ENCODE measurements around the gene IKZF3. TPM values are rescaled to one million over a fixed set of nuclear protein-coding genes. Genes with fewer than 3 reads are reported as not detected.

The IKZF3 gene
- total RNA-seq, 6 experiments from 2014 or later, result 0.22 to 1.9 (median 0.92) TPM

DNA sequence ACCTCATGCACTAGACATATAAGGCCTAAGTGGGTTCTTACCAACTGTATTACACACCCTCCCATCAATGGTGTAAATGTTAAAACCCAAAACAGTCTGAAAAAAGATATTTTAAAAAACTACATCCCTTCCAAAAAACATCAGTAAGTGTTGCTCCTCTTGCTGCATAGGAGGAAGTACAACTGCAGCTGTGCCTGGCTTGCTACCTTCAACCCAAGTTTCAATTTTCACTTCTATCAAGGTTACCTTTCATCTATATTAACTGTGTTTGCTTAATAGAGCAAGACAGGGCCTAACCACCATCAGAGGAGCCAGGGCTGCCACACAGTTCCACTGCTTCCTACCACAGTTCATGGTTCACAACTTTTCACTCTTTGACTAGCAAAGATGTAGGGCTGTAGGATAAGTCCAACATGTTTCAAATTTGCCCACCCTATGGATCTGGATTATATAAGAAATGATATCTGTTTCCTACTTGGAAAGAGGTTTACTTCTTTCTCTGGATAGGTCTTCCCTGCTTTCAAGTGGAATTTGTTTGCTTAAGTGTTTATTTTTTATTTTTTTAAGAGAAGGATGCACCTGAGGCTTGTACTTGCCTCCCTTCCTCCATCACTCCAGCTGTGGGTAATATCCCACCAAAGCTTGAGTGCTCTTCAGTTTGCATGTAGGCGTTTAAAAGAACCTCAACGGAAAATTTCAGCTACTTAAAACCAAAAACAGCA lies 69.7 kb downstream of the IKZF3 start:
- 61% methylated on average over 2 of the region's 2 CpGs for WGBS (ENCODE audit: insufficient coverage, low coverage, low lambda C conversion rate, missing lambda C conversion rate)
- Histone ChIP-seq H3K36me3 (no peaks in the 10 kb centered on the region), H3K9me3 (no peaks in the 10 kb centered on the region), H3K27me3 (no peaks in the 10 kb centered on the region), H3K27ac (no peak overlapping the region), H3K4me1 (no peaks in the 10 kb centered on the region), H3K4me3 (no peak overlapping the region)
- intact Hi-C loops (cut with DNase I), result no loop called here
- DNase-seq (no peak), ATAC-seq (no peak)
- TF ChIP-seq POLR2A (IDR thresholded peaks at IDR 0.05), result no peak
- TF ChIP-seq, protein P1, sequence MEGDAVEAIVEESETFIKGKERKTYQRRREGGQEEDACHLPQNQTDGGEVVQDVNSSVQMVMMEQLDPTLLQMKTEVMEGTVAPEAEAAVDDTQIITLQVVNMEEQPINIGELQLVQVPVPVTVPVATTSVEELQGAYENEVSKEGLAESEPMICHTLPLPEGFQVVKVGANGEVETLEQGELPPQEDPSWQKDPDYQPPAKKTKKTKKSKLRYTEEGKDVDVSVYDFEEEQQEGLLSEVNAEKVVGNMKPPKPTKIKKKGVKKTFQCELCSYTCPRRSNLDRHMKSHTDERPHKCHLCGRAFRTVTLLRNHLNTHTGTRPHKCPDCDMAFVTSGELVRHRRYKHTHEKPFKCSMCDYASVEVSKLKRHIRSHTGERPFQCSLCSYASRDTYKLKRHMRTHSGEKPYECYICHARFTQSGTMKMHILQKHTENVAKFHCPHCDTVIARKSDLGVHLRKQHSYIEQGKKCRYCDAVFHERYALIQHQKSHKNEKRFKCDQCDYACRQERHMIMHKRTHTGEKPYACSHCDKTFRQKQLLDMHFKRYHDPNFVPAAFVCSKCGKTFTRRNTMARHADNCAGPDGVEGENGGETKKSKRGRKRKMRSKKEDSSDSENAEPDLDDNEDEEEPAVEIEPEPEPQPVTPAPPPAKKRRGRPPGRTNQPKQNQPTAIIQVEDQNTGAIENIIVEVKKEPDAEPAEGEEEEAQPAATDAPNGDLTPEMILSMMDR (IDR thresholded peaks at IDR 0.05), result no peak

GRCh38 chr17:39793301-39793872 lies 70.7 kb downstream of the IKZF3 start:
- Histone ChIP-seq H3K9me3 (no peaks in the 10 kb centered on the region), H3K4me3 (no peak overlapping the region), H3K27ac (no peak overlapping the region), H3K36me3 (no peaks in the 10 kb centered on the region), H3K4me1 (no peaks in the 10 kb centered on the region), H3K27me3 (no peaks in the 10 kb centered on the region)
- ATAC-seq (no peak), DNase-seq (no peak)
- TF ChIP-seq, protein P1 (IDR thresholded peaks at IDR 0.05), result no peak
- no peak for TF ChIP-seq POLR2A (IDR thresholded peaks at IDR 0.05)
- intact Hi-C loops (cut with DNase I), result no loop called here
- WGBS (ENCODE audit: insufficient coverage, low coverage, low lambda C conversion rate, missing lambda C conversion rate), result 55% methylated on average over 3 of the region's 3 CpGs

GRCh38 chr17:39792526-39793221 lies 71.4 kb downstream of the IKZF3 start:
- Histone ChIP-seq H3K27ac (no peak overlapping the region), H3K36me3 (no peaks in the 10 kb centered on the region), H3K4me1 (no peaks in the 10 kb centered on the region), H3K4me3 (no peak overlapping the region), H3K27me3 (no peaks in the 10 kb centered on the region), H3K9me3 (no peaks in the 10 kb centered on the region)
- DNase-seq, result no peak
- 74% methylated on average over 10 of the region's 10 CpGs for WGBS (ENCODE audit: insufficient coverage, low coverage, low lambda C conversion rate, missing lambda C conversion rate)
- intact Hi-C loops (cut with DNase I), result no loop called here
- no peak for TF ChIP-seq POLR2A (IDR thresholded peaks at IDR 0.05)
- TF ChIP-seq, protein P1 (IDR thresholded peaks at IDR 0.05), result no peak
- no peak for ATAC-seq

DNA sequence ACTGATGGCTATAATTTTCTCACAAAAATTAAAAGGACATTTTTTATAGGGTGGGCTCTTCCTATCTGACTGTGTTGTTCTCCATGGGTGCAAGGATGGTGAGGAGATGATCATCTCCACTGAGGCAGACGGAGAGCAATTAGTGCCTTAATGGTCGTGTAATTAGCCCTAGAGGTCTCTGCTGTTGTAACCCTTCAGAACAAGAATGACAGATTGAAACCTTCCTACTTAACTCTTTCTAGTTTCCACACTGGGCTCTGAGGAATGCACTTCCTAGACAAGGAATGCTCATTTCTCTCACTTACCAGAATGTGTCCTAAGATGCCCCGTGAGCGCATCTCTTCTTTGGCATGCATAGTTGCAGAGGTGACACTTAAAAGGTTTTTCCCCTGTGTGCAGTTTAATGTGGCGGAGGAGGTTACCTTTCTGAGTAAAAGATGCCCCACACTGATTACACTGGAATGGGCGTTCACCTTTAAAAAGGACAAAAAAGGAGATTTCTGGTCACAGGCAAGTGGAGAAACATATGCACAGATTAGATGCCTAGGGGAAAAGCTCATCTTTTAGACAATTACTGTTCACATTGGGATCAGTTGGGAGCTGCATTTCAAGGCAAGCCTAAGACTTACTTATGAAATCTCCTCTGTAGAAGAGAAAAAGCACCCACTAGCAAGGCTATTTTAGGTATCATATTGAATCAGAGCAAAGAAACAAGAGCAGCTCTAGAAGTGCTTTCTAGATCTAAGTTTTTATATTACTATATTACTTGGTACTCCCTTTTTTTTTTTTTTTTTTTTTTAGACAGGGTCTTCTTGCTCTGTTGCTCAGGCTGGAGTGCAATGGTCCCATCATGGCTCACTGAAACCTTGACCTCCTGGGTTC lies 72.8 kb downstream of the IKZF3 start:
- Histone ChIP-seq H3K4me1 (peaks cover 0 to 4% (median 0%) of the 10 kb centered on the region in 4 donors), H3K27ac (no peak overlapping the region), H3K36me3 (no peaks in the 10 kb centered on the region), H3K4me3 (no peak overlapping the region), H3K9me3 (no peaks in the 10 kb centered on the region), H3K27me3 (no peaks in the 10 kb centered on the region)
- ATAC-seq (no peak), DNase-seq (no peak)
- TF ChIP-seq, protein P1 (IDR thresholded peaks at IDR 0.05), result no peak
- TF ChIP-seq POLR2A (IDR thresholded peaks at IDR 0.05), result no peak
- 73% methylated on average over 6 of the region's 6 CpGs for WGBS (ENCODE audit: insufficient coverage, low coverage, low lambda C conversion rate, missing lambda C conversion rate)
- intact Hi-C loops (cut with DNase I), result no loop called here

Measured in right lobe of liver (tissue), 6 donors.